ENCODE data around the gene KLLN. TPM values are rescaled to one million over a fixed set of nuclear protein-coding genes. Genes with fewer than 3 reads are reported as not detected.
"Not testable (repeated sequence)": the region's sequence is repeated elsewhere in the genome, so short reads cannot be mapped to it uniquely, and the experiment has no call there.

The KLLN gene
- total and polyA plus RNA-seq, 2 donors (not counting 1 experiment from before 2014, with no cell fraction given), result 0.49 to 0.66 TPM

- DNase-seq (ENCODE audit: low read depth in 2 of 2), result peak in 1 of 2 donors; percentile 21
Measured at GRCh38 chr10:87847550-87847949, 15.8 kb downstream of the KLLN start.

GRCh38 chr10:87846711-87847110 is 16.6 kb downstream of the KLLN start:
- not testable (repeated sequence) for H3K9me3 ChIP-seq (ENCODE audit: control insufficient read depth, insufficient read depth, low read depth, low read length); H3K4me1 ChIP-seq (ENCODE audit: control insufficient read depth, extremely low read depth, insufficient read depth, low read length); DNase-seq (ENCODE audit: low read depth in 2 of 2); H3K27me3 ChIP-seq (ENCODE audit: control insufficient read depth, insufficient read depth, low read length); H3K4me3 ChIP-seq (replicated peaks in 1 of 4; ENCODE audit: control extremely low read depth in 1 of 4, insufficient read depth in 1 of 4, low read depth in 3 of 4, low read length in 4 of 4); H2AFZ ChIP-seq (ENCODE audit: low read length); H4K20me1 ChIP-seq (ENCODE audit: control insufficient read depth, extremely low read depth, insufficient read depth, low read length); H3K36me3 ChIP-seq (ENCODE audit: control insufficient read depth, insufficient read depth, low read length); H3K4me2 ChIP-seq (ENCODE audit: extremely low read depth, insufficient read depth, low read length); H3K9ac ChIP-seq (ENCODE audit: insufficient read depth, low read length); H3K27ac ChIP-seq (ENCODE audit: insufficient read depth, low read length); H3K79me2 ChIP-seq (ENCODE audit: control insufficient read depth, insufficient read depth, low read length)

More at GRCh38 chr10:87847550-87847949, 15.8 kb downstream of the KLLN start:
- H3K4me3 ChIP-seq (replicated peaks in 1 of 4; ENCODE audit: control extremely low read depth in 1 of 4, insufficient read depth in 1 of 4, low read depth in 3 of 4, low read length in 4 of 4), result no peak overlapping the region
- H3K79me2 ChIP-seq (ENCODE audit: control insufficient read depth, insufficient read depth, low read length), result no peaks in the 10 kb centered on the region
- H4K20me1 ChIP-seq (ENCODE audit: control insufficient read depth, extremely low read depth, insufficient read depth, low read length), result no peaks in the 10 kb centered on the region
- H3K27ac ChIP-seq (ENCODE audit: insufficient read depth, low read length), result no peak overlapping the region
- H3K9me3 ChIP-seq (ENCODE audit: control insufficient read depth, insufficient read depth, low read depth, low read length), result no peaks in the 10 kb centered on the region
- H3K4me2 ChIP-seq (ENCODE audit: extremely low read depth, insufficient read depth, low read length), result no peak overlapping the region
- H3K9ac ChIP-seq (ENCODE audit: insufficient read depth, low read length), result no peak overlapping the region
- H3K27me3 ChIP-seq (ENCODE audit: control insufficient read depth, insufficient read depth, low read length), result no peaks in the 10 kb centered on the region
- TF ChIP-seq EZH2 (IDR thresholded peaks at IDR 0.05; ENCODE audit: low read length, missing control alignments), result no peak
- TF ChIP-seq CTCF (conservative IDR thresholded peaks at IDR 0.05 in 1 of 2, IDR thresholded peaks at IDR 0.05 in 1 of 2; ENCODE audit: low read depth in 1 of 2, low read length in 2 of 2), result no peak
- no peaks in the 10 kb centered on the region for H3K4me1 ChIP-seq (ENCODE audit: control insufficient read depth, extremely low read depth, insufficient read depth, low read length)
- H3K36me3 ChIP-seq (ENCODE audit: control insufficient read depth, insufficient read depth, low read length), result no peaks in the 10 kb centered on the region
- no peak overlapping the region for H2AFZ ChIP-seq (ENCODE audit: low read length)

- Histone ChIP-seq H3K4me2 (ENCODE audit: extremely low read depth, insufficient read depth, low read length) (no peak overlapping the region), H3K9me3 (ENCODE audit: control insufficient read depth, insufficient read depth, low read depth, low read length) (no peaks in the 10 kb centered on the region), H4K20me1 (ENCODE audit: control insufficient read depth, extremely low read depth, insufficient read depth, low read length) (no peaks in the 10 kb centered on the region), H3K36me3 (ENCODE audit: control insufficient read depth, insufficient read depth, low read length) (no peaks in the 10 kb centered on the region), H3K4me1 (ENCODE audit: control insufficient read depth, extremely low read depth, insufficient read depth, low read length) (peaks cover 2% of the 10 kb centered on the region), H3K27ac (ENCODE audit: insufficient read depth, low read length) (no peak overlapping the region), H3K27me3 (ENCODE audit: control insufficient read depth, insufficient read depth, low read length) (no peaks in the 10 kb centered on the region), H3K4me3 (replicated peaks in 1 of 4; ENCODE audit: control extremely low read depth in 1 of 4, insufficient read depth in 1 of 4, low read depth in 3 of 4, low read length in 4 of 4) (no peak overlapping the region), H3K79me2 (ENCODE audit: control insufficient read depth, insufficient read depth, low read length) (no peaks in the 10 kb centered on the region), H2AFZ (ENCODE audit: low read length) (no peak overlapping the region), H3K9ac (ENCODE audit: insufficient read depth, low read length) (no peak overlapping the region)
- no peak for TF ChIP-seq CTCF (conservative IDR thresholded peaks at IDR 0.05 in 1 of 2, IDR thresholded peaks at IDR 0.05 in 1 of 2; ENCODE audit: low read depth in 1 of 2, low read length in 2 of 2)
- TF ChIP-seq EZH2 (IDR thresholded peaks at IDR 0.05; ENCODE audit: low read length, missing control alignments), result no peak
- peak; percentile 87 to 94 for DNase-seq (ENCODE audit: low read depth in 2 of 2)
Measured at GRCh38 chr10:87846023-87846422, 17.3 kb downstream of the KLLN start.
